A673 (cell line): ENCODE data around the gene ARHGAP22. TPM values are rescaled to one million over a fixed set of nuclear protein-coding genes. Genes with fewer than 3 reads are reported as not detected.

Experiments
- BruUV-seq: library from RNA; stranded (reverse); fragments of 400-500 nt; replicated peaks from 2 replicates; lab custom pipeline; 2021; lab: Mats Ljungman, UMichigan
- CTCF ChIA-PET: fragments of 300-600 bp; sonication (Branson Sonifier 250); formaldehyde crosslinking; loops from one replicate; lab custom pipeline; 2022; ENCODE audit warnings: antibody characterized with exemption; lab: Charles Lee
- POLR2A ChIA-PET: fragments of 300-600 bp; sonication (Branson Sonifier 250); formaldehyde crosslinking; loops from one replicate; lab custom pipeline; 2022; ENCODE audit warnings: antibody characterized with exemption; ENCODE audit not compliant: low non-redundant PET; lab: Charles Lee
- DNase-seq: peaks from one replicate; pipeline ENCODE4 v3.0.0-alpha.2; 2015; ENCODE audit warnings: low spot score
- H3K27ac ChIP-seq: fragments of 200-600 bp; sonication (generic); 2 replicates; pipeline ENCODE4 v1.5.1; 2016; ENCODE audit warnings: mixed run types, low read depth, mild to moderate bottlenecking, mixed read lengths, antibody characterized with exemption, low read length; ENCODE audit not compliant: poor library complexity, severe bottlenecking
- H3K27me3 ChIP-seq: fragments of 200-600 bp; sonication (generic); replicated peaks from 2 replicates; pipeline ENCODE4 v1.6.1; 2017; ENCODE audit warnings: mixed run types, low read depth, mild to moderate bottlenecking, mixed read lengths, antibody characterized with exemption, low read length; ENCODE audit not compliant: insufficient read depth, poor library complexity
- H3K36me3 ChIP-seq: fragments of 200-600 bp; sonication (generic); 2 replicates; pipeline ENCODE4 v1.6.1; 2016; ENCODE audit warnings: mixed run types, mild to moderate bottlenecking, mixed read lengths, antibody characterized with exemption, low read length; ENCODE audit not compliant: insufficient read depth, poor library complexity, severe bottlenecking
- H3K4me1 ChIP-seq: fragments of 200-600 bp; sonication (generic); 2 replicates; pipeline ENCODE4 v1.6.1; 2017; ENCODE audit warnings: mixed run types, mild to moderate bottlenecking, mixed read lengths, antibody characterized with exemption, low read length; ENCODE audit not compliant: insufficient read depth, poor library complexity, severe bottlenecking
- H3K4me3 ChIP-seq: fragments of 200-600 bp; sonication (generic); 2 replicates; pipeline ENCODE4 v1.5.1; 2016; ENCODE audit warnings: low read depth, mixed run types, mild to moderate bottlenecking, mixed read lengths, low read length; ENCODE audit not compliant: poor library complexity, severe bottlenecking
- H3K9me3 ChIP-seq: fragments of 200-600 bp; sonication (generic); 2 replicates; pipeline ENCODE4 v1.6.1; 2016; ENCODE audit warnings: mixed run types, low read depth, mild to moderate bottlenecking, mixed read lengths, antibody characterized with exemption, low read length; ENCODE audit not compliant: poor library complexity, severe bottlenecking
- CTCF ChIP-seq: fragments of 300-800, 200-600 bp; sonication (generic); conservative IDR thresholded peaks from 2 replicates; pipeline ENCODE4 v1.5.1; 2017; ENCODE audit warnings: low read depth, mild to moderate bottlenecking, antibody characterized with exemption, low read length, moderate library complexity, mixed read lengths
- EZH2 ChIP-seq: fragments of 200-600 bp; sonication (generic); IDR thresholded peaks from 2 replicates; pipeline ENCODE4 v1.6.1; 2017; ENCODE audit warnings: borderline replicate concordance, low read depth, mild to moderate bottlenecking, mixed read lengths, antibody characterized with exemption, low read length; ENCODE audit not compliant: poor library complexity, severe bottlenecking
- intact Hi-C: fragments of 100-400 bp; cut with micrococcal nuclease; formaldehyde crosslinking; loops from one replicate; pipeline ENCODE4 v1.10.0; 2022; ENCODE audit not compliant: unreplicated experiment
- total RNA-seq: library from RNA; stranded (reverse); gene quantifications from 2 replicates; pipeline ENCODE4 v1.2.3, GENCODE V29; 2021

The ARHGAP22 gene
- total RNA-seq, 1 experiment from 2014 or later: 0.47 TPM

DNA sequence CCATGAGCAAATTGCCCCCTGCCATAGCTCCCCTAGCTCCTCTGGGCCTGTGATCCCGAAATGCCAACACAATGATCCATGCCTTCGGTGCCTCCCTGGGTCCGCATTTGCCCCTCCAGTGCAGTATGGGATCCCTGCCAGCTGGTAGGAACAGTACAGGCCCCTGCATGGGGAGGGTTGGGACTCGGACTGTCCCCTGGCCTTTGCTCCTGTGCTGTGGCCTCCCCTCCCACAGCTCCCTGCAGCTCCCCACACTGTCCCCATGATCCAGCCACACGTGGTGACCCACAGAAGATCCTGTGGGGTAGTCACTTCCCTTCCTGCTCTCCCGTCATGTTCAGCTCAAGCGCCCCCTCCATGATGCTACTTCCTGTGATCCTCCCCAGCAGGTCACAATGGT is 158.1 kb downstream of the ARHGAP22 start:
- ChIA-PET POLR2A (no interaction called here), CTCF (no interaction called here)
- no peaks in the 10 kb centered on the region for H3K27me3 ChIP-seq
- H3K9me3 ChIP-seq: no peaks in the 10 kb centered on the region
- intact Hi-C loops: no loop called here
- H3K4me1 ChIP-seq: peaks cover 18% of the 10 kb centered on the region
- TF ChIP-seq EZH2: no peak
- TF ChIP-seq CTCF: no peak
- no peak overlapping the region for H3K27ac ChIP-seq
- no TSS peak for BruUV-seq
- H3K4me3 ChIP-seq: no peak overlapping the region
- H3K36me3 ChIP-seq: no peaks in the 10 kb centered on the region
- DNase-seq: no peak

DNA sequence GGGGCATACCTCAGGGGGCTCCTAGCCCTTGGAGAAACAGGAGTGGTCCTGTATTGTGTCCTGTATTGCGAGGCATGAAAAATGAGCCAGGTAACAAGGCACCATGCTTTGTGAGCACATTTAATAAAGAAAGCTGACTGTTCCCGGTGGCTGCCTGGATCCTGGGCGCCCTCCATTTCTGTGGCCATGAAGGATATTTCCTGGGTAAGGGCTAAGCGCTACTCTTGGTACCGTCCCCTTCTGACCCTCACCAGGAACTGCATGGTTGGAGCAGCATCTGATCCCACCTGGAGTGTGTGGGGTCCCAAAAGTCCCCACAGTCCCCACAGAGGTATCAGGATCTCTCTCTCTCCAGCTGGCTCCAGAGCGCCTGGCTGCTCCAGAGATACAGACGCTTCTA is 158.9 kb downstream of the ARHGAP22 start:
- no TSS peak for BruUV-seq
- no peak for DNase-seq
- H3K27me3 ChIP-seq: no peaks in the 10 kb centered on the region
- H3K9me3 ChIP-seq: no peaks in the 10 kb centered on the region
- ChIA-PET CTCF (no interaction called here), POLR2A (no interaction called here)
- no peak overlapping the region for H3K4me3 ChIP-seq
- H3K27ac ChIP-seq: no peak overlapping the region
- TF ChIP-seq CTCF: no peak
- TF ChIP-seq EZH2: no peak
- H3K4me1 ChIP-seq: peaks cover 18% of the 10 kb centered on the region
- no peaks in the 10 kb centered on the region for H3K36me3 ChIP-seq
- intact Hi-C loops: loop anchor here (2.0 kb wide), 2 partner anchors 61 to 207 kb away; no protein-coding TSS in a partner anchor

GRCh38 chr10:48444861-48445841 is 159.7 kb downstream of the ARHGAP22 start:
- TF ChIP-seq CTCF: 0 out of 2 replicates have a peak, but pooled peaks have one; percentile 22
- no peak for TF ChIP-seq EZH2
- Histone ChIP-seq H3K4me3 (no peak overlapping the region), H3K9me3 (no peaks in the 10 kb centered on the region), H3K27me3 (no peaks in the 10 kb centered on the region), H3K36me3 (no peaks in the 10 kb centered on the region), H3K27ac (no peak overlapping the region), H3K4me1 (peaks cover 18% of the 10 kb centered on the region)
- CTCF ChIA-PET: interaction anchor here (0.6 to 1.3 kb wide), 6 partner anchors 48 to 213 kb away, joined by 3 to 8 read pairs (median 4); no protein-coding TSS in a partner anchor
- no TSS peak for BruUV-seq
- intact Hi-C loops: loop anchor here (1.0 to 2.0 kb wide), 3 partner anchors 62 to 208 kb away; no protein-coding TSS in a partner anchor
- DNase-seq: peak; percentile 44
- POLR2A ChIA-PET: no interaction called here
